ENCODE data around the gene GPR65.
"Not testable (repeated sequence)": the region's sequence is repeated elsewhere in the genome, so short reads cannot be mapped to it uniquely, and the experiment has no call there.

The GPR65 gene

DNA sequence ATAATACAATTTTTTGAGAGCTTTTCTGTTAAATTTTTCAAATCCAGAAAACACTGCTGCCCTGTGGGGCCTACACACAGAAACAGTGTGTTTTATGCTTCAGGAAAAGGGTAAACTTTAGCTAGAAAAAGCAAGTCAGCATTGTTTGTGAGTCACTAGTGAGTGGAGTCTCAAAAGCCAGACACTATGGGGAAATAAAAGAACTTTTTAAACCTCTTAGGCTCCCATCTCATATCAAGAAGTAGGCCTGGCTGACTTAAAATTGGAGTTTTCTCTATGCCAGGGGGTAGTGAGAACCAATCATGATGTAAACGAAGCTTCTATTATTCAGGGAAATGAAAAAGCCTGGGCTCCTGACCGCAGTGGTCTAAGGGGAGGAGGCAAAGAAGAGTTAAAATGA lies 12.6 kb downstream of the GPR65 start:
- H3K79me2 ChIP-seq (ENCODE audit: insufficient read depth, low read length): no peaks in the 10 kb centered on the region

DNA sequence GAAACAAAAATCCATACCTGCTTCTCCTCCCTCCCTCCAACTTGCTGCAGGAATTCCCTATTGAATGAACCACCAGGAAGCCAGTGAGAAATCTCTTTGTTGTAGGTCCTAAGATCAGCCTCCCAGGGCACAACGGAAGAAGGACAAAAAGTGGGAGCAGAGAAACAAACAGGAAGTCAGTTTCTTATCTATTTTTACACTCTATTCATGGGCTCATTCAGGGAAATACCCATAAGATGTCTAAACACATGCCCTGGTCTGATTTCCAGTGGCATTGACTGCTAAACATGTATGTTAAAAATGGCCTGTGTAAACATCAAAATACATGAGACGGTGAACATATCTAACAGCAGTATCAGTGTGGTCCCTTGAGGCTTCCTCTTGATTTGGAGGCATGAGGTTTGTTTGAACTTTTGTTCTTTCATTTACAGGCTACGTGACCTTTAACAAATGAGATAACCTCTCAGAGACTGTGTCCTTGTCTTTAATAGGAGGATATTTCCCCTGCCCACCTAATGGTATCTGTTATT lies 18.8 kb downstream of the GPR65 start:
- H3F3A ChIP-seq (ENCODE audit: low read depth): no peaks in the 10 kb centered on the region
- TF ChIP-seq EZH2phosphoT487 (IDR thresholded peaks at IDR 0.05; ENCODE audit: borderline replicate concordance): no peak
- TF ChIP-seq, protein P1, sequence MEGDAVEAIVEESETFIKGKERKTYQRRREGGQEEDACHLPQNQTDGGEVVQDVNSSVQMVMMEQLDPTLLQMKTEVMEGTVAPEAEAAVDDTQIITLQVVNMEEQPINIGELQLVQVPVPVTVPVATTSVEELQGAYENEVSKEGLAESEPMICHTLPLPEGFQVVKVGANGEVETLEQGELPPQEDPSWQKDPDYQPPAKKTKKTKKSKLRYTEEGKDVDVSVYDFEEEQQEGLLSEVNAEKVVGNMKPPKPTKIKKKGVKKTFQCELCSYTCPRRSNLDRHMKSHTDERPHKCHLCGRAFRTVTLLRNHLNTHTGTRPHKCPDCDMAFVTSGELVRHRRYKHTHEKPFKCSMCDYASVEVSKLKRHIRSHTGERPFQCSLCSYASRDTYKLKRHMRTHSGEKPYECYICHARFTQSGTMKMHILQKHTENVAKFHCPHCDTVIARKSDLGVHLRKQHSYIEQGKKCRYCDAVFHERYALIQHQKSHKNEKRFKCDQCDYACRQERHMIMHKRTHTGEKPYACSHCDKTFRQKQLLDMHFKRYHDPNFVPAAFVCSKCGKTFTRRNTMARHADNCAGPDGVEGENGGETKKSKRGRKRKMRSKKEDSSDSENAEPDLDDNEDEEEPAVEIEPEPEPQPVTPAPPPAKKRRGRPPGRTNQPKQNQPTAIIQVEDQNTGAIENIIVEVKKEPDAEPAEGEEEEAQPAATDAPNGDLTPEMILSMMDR (conservative IDR thresholded peaks at IDR 0.05; ENCODE audit: low read length): no peak
- H3K4me3 ChIP-seq (ENCODE audit: low read length, poor library complexity, severe bottlenecking): no peak overlapping the region
- no peaks in the 10 kb centered on the region for H3K9me2 ChIP-seq (replicated peaks; ENCODE audit: low read depth, low read length)
- H3K4me2 ChIP-seq (ENCODE audit: low read depth, low read length, poor library complexity, severe bottlenecking): peak overlapping the region; percentile 41
- peak overlapping the region; percentile 69 for H2AFZ ChIP-seq (ENCODE audit: low read length)
- H3K79me2 ChIP-seq (ENCODE audit: insufficient read depth, low read length): no peaks in the 10 kb centered on the region
- no peaks in the 10 kb centered on the region for H3K9me3 ChIP-seq (ENCODE audit: insufficient read depth, low read depth, low read length)
- H3K9ac ChIP-seq (ENCODE audit: low read depth, low read length, poor library complexity, severe bottlenecking): no peak overlapping the region
- H3K36me3 ChIP-seq (ENCODE audit: insufficient read depth, low read length): no peaks in the 10 kb centered on the region
- H3K4me1 ChIP-seq (ENCODE audit: insufficient read depth, low read length, poor library complexity, severe bottlenecking): peaks cover 32% of the 10 kb centered on the region
- no peaks in the 10 kb centered on the region for H4K20me1 ChIP-seq (ENCODE audit: insufficient read depth, low read length, poor library complexity, severe bottlenecking)
- H3K27me3 ChIP-seq (ENCODE audit: insufficient read depth, low read length, poor library complexity, severe bottlenecking): no peaks in the 10 kb centered on the region

More for the DNA sequence above, 12.6 kb downstream of the GPR65 start:
- Histone ChIP-seq H3K4me1 (ENCODE audit: insufficient read depth, low read length, poor library complexity, severe bottlenecking) (peaks cover 9% of the 10 kb centered on the region), H3K4me2 (ENCODE audit: low read depth, low read length, poor library complexity, severe bottlenecking) (no peak overlapping the region), H2AFZ (ENCODE audit: low read length) (no peak overlapping the region; the same call in 1 of the 2 replicates), H3F3A (ENCODE audit: low read depth) (no peaks in the 10 kb centered on the region), H4K20me1 (ENCODE audit: insufficient read depth, low read length, poor library complexity, severe bottlenecking) (no peaks in the 10 kb centered on the region), H3K9me2 (replicated peaks; ENCODE audit: low read depth, low read length) (no peaks in the 10 kb centered on the region), H3K9ac (ENCODE audit: low read depth, low read length, poor library complexity, severe bottlenecking) (no peak overlapping the region), H3K27me3 (ENCODE audit: insufficient read depth, low read length, poor library complexity, severe bottlenecking) (no peaks in the 10 kb centered on the region), H3K4me3 (ENCODE audit: low read length, poor library complexity, severe bottlenecking) (no peak overlapping the region), H3K36me3 (ENCODE audit: insufficient read depth, low read length) (no peaks in the 10 kb centered on the region), H3K9me3 (ENCODE audit: insufficient read depth, low read depth, low read length) (no peaks in the 10 kb centered on the region)
- TF ChIP-seq EZH2phosphoT487 (IDR thresholded peaks at IDR 0.05; ENCODE audit: borderline replicate concordance): no peak
- TF ChIP-seq, protein P1 (conservative IDR thresholded peaks at IDR 0.05; ENCODE audit: low read length): no peak

DNA sequence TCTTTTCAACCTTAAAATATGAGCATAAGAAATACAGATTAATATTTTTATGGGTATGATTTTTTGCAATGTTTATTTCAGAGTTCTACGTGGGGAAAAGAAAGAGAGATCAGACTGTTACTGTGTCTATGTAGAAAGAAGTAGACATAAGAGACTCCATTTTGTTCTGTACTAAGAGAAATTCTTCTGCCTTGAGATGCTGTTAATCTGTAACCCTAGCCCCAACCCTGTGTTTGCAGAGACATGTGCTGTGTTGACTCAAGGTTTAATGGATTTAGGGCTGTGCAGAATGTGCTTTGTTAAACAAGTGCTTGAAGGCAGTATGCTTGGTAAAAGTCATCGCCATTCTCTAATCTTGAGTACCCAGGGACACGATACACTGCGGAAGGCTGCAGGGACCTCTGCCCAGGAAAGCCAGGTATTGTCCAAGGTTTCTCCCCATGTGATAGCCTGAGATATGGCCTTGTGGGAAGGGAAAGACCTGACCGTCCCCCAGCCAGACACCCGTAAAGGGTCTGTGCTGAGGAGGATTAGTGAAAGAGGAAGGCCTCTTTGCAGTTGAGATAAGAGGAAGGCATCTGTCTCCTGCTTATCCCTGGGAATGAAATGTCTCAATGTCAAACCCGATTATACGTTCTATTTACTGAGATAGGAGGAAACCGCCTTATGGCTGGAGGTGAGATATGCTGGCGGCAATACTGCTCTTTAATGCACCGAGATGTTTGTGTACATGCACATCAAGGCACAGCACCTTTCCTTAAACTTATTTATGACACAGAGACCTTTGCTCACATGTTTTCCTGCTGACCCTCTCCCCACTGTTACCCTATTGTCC lies 19.5 kb downstream of the GPR65 start:
- not testable (repeated sequence) for H3K4me3 ChIP-seq (ENCODE audit: low read length, poor library complexity, severe bottlenecking); H4K20me1 ChIP-seq (ENCODE audit: insufficient read depth, low read length, poor library complexity, severe bottlenecking); H3K9me2 ChIP-seq (replicated peaks; ENCODE audit: low read depth, low read length); H3F3A ChIP-seq (ENCODE audit: low read depth); H3K9ac ChIP-seq (ENCODE audit: low read depth, low read length, poor library complexity, severe bottlenecking); H3K27me3 ChIP-seq (ENCODE audit: insufficient read depth, low read length, poor library complexity, severe bottlenecking); H3K9me3 ChIP-seq (ENCODE audit: insufficient read depth, low read depth, low read length); H3K79me2 ChIP-seq (ENCODE audit: insufficient read depth, low read length); H2AFZ ChIP-seq (ENCODE audit: low read length); H3K36me3 ChIP-seq (ENCODE audit: insufficient read depth, low read length)
- Histone ChIP-seq H3K4me2 (ENCODE audit: low read depth, low read length, poor library complexity, severe bottlenecking) (peak overlapping the region; percentile 41), H3K4me1 (ENCODE audit: insufficient read depth, low read length, poor library complexity, severe bottlenecking) (peaks cover 32% of the 10 kb centered on the region)
